SW 1271 (cell line): ENCODE measurements around the gene SFXN2.

Source experiments
- DNase-seq, 2 experiments: peaks; one replicate each; lab custom pipeline; 2025; lab: John Stamatoyannopoulos, UW

The SFXN2 gene

GRCh38 chr10:102776779-102777456 is 62.5 kb downstream of the SFXN2 start:
- no peak for DNase-seq

- DNase-seq, result no peak
Measured at GRCh38 chr10:102777711-102778453, 63.4 kb downstream of the SFXN2 start.

GRCh38 chr10:102778781-102779180 is 64.3 kb downstream of the SFXN2 start:
- DNase-seq, result no peak

GRCh38 chr10:102779680-102780526 is 65.5 kb downstream of the SFXN2 start:
- no peak for DNase-seq

GRCh38 chr10:102780527-102780808 is 66.0 kb downstream of the SFXN2 start:
- no peak for DNase-seq

GRCh38 chr10:102781090-102781920 is 66.9 kb downstream of the SFXN2 start:
- no peak for DNase-seq

- DNase-seq, result no peak
Measured at GRCh38 chr10:102781921-102782557, 67.6 kb downstream of the SFXN2 start.

GRCh38 chr10:102782673-102783551 is 68.5 kb downstream of the SFXN2 start:
- no peak for DNase-seq

- DNase-seq, result no peak
Measured at GRCh38 chr10:102783568-102783967, 69.1 kb downstream of the SFXN2 start.

- no peak for DNase-seq
Measured at GRCh38 chr10:102785818-102786217, 71.4 kb downstream of the SFXN2 start.

- no peak for DNase-seq
Measured at GRCh38 chr10:102791754-102792395, 77.4 kb downstream of the SFXN2 start.
